ENCODE data around the gene MRC2. TPM values are rescaled to one million over a fixed set of nuclear protein-coding genes. Genes with fewer than 3 reads are reported as not detected.

Gene MRC2
- total and polyA plus RNA-seq, 2 of the 13 experiments (the other 11 are each of a cell fraction or from before 2014, with no cell fraction given), result not detected

DNA sequence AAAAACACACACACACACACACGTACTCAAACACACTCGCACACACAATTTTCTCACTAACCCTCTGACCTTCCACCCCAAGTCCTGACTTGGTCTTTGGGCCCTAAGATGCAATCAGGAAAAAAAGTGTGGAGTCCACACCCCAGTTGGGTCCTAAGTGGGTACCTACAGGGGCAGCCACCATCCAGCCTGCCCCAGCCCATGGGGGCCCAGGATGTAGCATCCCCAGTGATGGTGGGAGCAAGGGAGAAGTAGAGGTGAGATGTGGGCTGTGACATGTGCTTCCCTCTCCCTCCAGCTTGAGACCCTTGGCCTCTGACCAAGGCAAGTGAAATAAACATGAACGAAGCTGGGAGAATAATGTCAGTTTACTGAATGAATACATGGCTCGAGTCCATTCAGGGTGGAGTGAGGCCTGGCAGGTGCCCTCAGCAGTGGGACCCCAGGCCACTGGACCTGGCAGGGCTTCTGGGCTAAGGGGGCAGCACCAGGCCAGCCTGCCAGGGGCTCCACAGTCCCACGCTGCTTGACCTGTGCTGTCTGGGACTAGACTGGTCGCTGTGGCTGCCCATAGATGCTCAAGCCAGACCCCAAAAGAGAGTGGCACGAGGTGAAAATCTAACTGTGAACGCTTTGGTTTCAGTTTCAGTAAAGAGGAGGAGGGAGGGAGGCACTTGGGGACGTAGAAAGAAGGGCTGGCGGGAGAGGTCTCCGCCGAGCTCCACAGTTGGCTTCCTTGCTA lies 73.7 kb downstream of the MRC2 start:
- Histone ChIP-seq H2AFZ (ENCODE audit: low read length) (no peak overlapping the region), H3K36me3 (replicated peaks in 1 of 2; ENCODE audit: control insufficient read depth in 1 of 2, insufficient read depth in 2 of 2, low read length in 2 of 2) (no peaks in the 10 kb centered on the region), H3K9me3 (ENCODE audit: low read length) (no peaks in the 10 kb centered on the region), H3K27ac (ENCODE audit: extremely low read length, insufficient read depth, low read length) (no peak overlapping the region), H3K9ac (ENCODE audit: insufficient read depth, low read depth, low read length) (no peak overlapping the region), H3K4me1 (ENCODE audit: insufficient read depth, low read length) (peaks cover 18% of the 10 kb centered on the region), H3K79me2 (ENCODE audit: insufficient read depth, low read length) (no peaks in the 10 kb centered on the region), H3K4me3 (replicated peaks in 1 of 3; ENCODE audit: insufficient read depth in 1 of 3, low read depth in 2 of 3, low read length in 3 of 3) (peak overlapping the region in 1 of 3 experiments; percentile 2; a peak in 1 of 6 replicates), H3K27me3 (ENCODE audit: control insufficient read depth in 1 of 2, insufficient read depth in 2 of 2, low read length in 2 of 2) (peaks cover 18 to 72% of the 10 kb centered on the region in 2 experiments), H4K20me1 (ENCODE audit: insufficient read depth, low read length) (no peaks in the 10 kb centered on the region), H3K4me2 (ENCODE audit: low read depth, low read length) (peak overlapping the region; percentile 11; the same call in 1 of the 2 replicates)
- intact Hi-C loops (cut with micrococcal nuclease; ENCODE audit: unreplicated experiment), result no loop called here
- WGBS (ENCODE audit: low lambda C conversion rate), result 22% methylated on average over 11 of the region's 12 CpGs
- FAIRE-seq (no peak), DNase-seq (ENCODE audit: low spot score) (no peak), ATAC-seq (no peak)
- BruUV-seq (replicated peaks), result no TSS peak
- no peak for TF ChIP-seq SRF (IDR thresholded peaks at IDR 0.05; ENCODE audit: low read depth, low read length)
- TF ChIP-seq ZMYM4 (CRISPR knock-in tag; IDR thresholded peaks at IDR 0.05), result no peak
- no peak for TF ChIP-seq ATF7-NPFF (CRISPR knock-in tag; IDR thresholded peaks at IDR 0.05; ENCODE audit: low read depth)
- TF ChIP-seq, protein P1, sequence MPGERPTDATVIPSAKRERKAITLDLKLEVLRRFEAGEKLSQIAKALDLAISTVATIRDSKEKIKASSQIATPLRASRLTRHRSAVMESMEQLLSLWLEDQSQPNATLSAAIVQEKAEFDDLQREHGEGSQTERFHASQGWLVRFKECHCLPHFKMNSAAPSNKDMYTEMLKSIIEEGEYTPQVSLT (CRISPR knock-in tag; IDR thresholded peaks at IDR 0.05; ENCODE audit: borderline replicate concordance, low read depth), result no peak
- TF ChIP-seq, protein P2, sequence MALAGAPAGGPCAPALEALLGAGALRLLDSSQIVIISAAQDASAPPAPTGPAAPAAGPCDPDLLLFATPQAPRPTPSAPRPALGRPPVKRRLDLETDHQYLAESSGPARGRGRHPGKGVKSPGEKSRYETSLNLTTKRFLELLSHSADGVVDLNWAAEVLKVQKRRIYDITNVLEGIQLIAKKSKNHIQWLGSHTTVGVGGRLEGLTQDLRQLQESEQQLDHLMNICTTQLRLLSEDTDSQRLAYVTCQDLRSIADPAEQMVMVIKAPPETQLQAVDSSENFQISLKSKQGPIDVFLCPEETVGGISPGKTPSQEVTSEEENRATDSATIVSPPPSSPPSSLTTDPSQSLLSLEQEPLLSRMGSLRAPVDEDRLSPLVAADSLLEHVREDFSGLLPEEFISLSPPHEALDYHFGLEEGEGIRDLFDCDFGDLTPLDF (CRISPR knock-in tag; IDR thresholded peaks at IDR 0.05), result no peak
- TF ChIP-seq ZFAT (CRISPR knock-in tag; conservative IDR thresholded peaks at IDR 0.05), result no peak
- TF ChIP-seq, protein P3, sequence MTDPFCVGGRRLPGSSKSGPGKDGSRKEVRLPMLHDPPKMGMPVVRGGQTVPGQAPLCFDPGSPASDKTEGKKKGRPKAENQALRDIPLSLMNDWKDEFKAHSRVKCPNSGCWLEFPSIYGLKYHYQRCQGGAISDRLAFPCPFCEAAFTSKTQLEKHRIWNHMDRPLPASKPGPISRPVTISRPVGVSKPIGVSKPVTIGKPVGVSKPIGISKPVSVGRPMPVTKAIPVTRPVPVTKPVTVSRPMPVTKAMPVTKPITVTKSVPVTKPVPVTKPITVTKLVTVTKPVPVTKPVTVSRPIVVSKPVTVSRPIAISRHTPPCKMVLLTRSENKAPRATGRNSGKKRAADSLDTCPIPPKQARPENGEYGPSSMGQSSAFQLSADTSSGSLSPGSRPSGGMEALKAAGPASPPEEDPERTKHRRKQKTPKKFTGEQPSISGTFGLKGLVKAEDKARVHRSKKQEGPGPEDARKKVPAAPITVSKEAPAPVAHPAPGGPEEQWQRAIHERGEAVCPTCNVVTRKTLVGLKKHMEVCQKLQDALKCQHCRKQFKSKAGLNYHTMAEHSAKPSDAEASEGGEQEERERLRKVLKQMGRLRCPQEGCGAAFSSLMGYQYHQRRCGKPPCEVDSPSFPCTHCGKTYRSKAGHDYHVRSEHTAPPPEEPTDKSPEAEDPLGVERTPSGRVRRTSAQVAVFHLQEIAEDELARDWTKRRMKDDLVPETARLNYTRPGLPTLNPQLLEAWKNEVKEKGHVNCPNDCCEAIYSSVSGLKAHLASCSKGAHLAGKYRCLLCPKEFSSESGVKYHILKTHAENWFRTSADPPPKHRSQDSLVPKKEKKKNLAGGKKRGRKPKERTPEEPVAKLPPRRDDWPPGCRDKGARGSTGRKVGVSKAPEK (CRISPR knock-in tag; IDR thresholded peaks at IDR 0.05; ENCODE audit: borderline replicate concordance), result no peak
- TF ChIP-seq ZNF564 (CRISPR knock-in tag; IDR thresholded peaks at IDR 0.05), result no peak
- TF ChIP-seq ZNF891 (CRISPR knock-in tag; IDR thresholded peaks at IDR 0.05), result no peak
- no peak for TF ChIP-seq ZNF251 (CRISPR knock-in tag; IDR thresholded peaks at IDR 0.05)
- TF ChIP-seq MYC (CRISPR knock-in tag; IDR thresholded peaks at IDR 0.05; ENCODE audit: borderline replicate concordance), result no peak
- no peak for TF ChIP-seq SUZ12 (IDR thresholded peaks at IDR 0.05; ENCODE audit: low read depth, low read length)
- TF ChIP-seq GATA4 (IDR thresholded peaks at IDR 0.05; ENCODE audit: borderline replicate concordance, low read depth), result no peak
- ChIA-PET CTCF (ENCODE audit: low intra/inter-chr PET ratio, low total read pairs) (no interaction called here), POLR2A (no interaction called here)
- in situ Hi-C loops (cut with HindIII; ENCODE audit: extremely low pct_ligation_motif_present, low pct_unique_long_range_greater_than_20kb), result loop anchor here (5.0 kb wide), 1 partner anchor 266 kb away; the partner anchor contains the start of gene TANC2

Measured in HepG2 (cell line).